CD4-positive, alpha-beta T cell (primary cell): ENCODE results near the gene SUN2. TPM values are rescaled to one million over a fixed set of nuclear protein-coding genes. Genes with fewer than 3 reads are reported as not detected.
A peak's percentile ranks its signal among the peaks of the same experiment; 100 is the strongest.

ENCODE experiments used
- ATAC-seq: fragments of 200-7000 bp; cut with Tn5 transposase; one replicate; pipeline ENCODE4 v1.10.0; 2022; ENCODE audit warnings: mild to moderate bottlenecking; ENCODE audit not compliant: poor library complexity
- CTCF ChIA-PET: fragments of 350-600 bp; sonication (Branson Sonifier 250); formaldehyde crosslinking; loops from one replicate; lab custom pipeline; 2021; ENCODE audit warnings: antibody characterized with exemption, inconsistent platforms; lab: Charles Lee
- POLR2A ChIA-PET: fragments of 350-600 bp; sonication (Branson Sonifier 250); formaldehyde crosslinking; loops from one replicate; lab custom pipeline; 2021; ENCODE audit warnings: antibody characterized with exemption, inconsistent platforms; lab: Charles Lee
- DNase-seq, 14 experiments: peaks; one replicate each; pipeline ENCODE4 v3.0.0-alpha.2; 2013 to 2020; ENCODE audit warnings: mixed read lengths in 2 of 14
- H3K27ac ChIP-seq, 2 donors: one replicate each; pipeline versions ENCODE4 v1.5.1 to v1.7.0; 2013; ENCODE audit warnings: low read length in 2 of 2, low read depth in 1 of 2, mild to moderate bottlenecking in 1 of 2
- H3K27me3 ChIP-seq, 2 experiments: 1 replicate in 1 of 2; 2 replicates in 1 of 2; pipeline versions ENCODE4 v1.6.1 to v1.7.0; 2013; ENCODE audit warnings: low read length in 2 of 2, control low read depth in 1 of 2, mild to moderate bottlenecking in 1 of 2, moderate library complexity in 1 of 2; ENCODE audit not compliant: insufficient read depth in 2 of 2, control insufficient read depth in 1 of 2
- H3K36me3 ChIP-seq: one replicate; pipeline ENCODE4 v1.6.1; 2013; ENCODE audit warnings: low read length, control low read depth; ENCODE audit not compliant: insufficient read depth
- H3K4me1 ChIP-seq: one replicate; pipeline ENCODE4 v1.6.1; 2013; ENCODE audit warnings: low read length, control low read depth; ENCODE audit not compliant: insufficient read depth
- H3K4me3 ChIP-seq: one replicate; pipeline ENCODE4 v1.5.1; 2013; ENCODE audit warnings: mild to moderate bottlenecking, low read length, moderate library complexity
- H3K9me3 ChIP-seq, 2 experiments: 1 replicate in 1 of 2; 2 replicates in 1 of 2; pipeline versions ENCODE4 v1.6.1 to v1.7.0; 2013; ENCODE audit warnings: low read length in 2 of 2, mild to moderate bottlenecking in 2 of 2, control low read depth in 1 of 2, moderate library complexity in 1 of 2; ENCODE audit not compliant: control insufficient read depth in 1 of 2, insufficient read depth in 1 of 2
- H3K27ac Mint-ChIP-seq: one replicate; pipeline ENCODE4 v1.8.0; 2020; ENCODE audit warnings: mixed read lengths
- H3K27me3 Mint-ChIP-seq: one replicate; pipeline ENCODE4 v1.8.0; 2021; ENCODE audit warnings: mixed read lengths
- H3K36me3 Mint-ChIP-seq: one replicate; pipeline ENCODE4 v1.8.0; 2021; ENCODE audit warnings: low read depth, mixed read lengths
- H3K4me1 Mint-ChIP-seq: one replicate; pipeline ENCODE4 v1.8.0; 2021; ENCODE audit warnings: low read depth, mixed read lengths
- H3K4me3 Mint-ChIP-seq: one replicate; pipeline ENCODE4 v1.8.0; 2020; ENCODE audit warnings: mild to moderate bottlenecking, mixed read lengths
- H3K9me3 Mint-ChIP-seq: one replicate; pipeline ENCODE4 v1.8.0; 2020; ENCODE audit warnings: mixed read lengths
- CTCF ChIP-seq: fragments of 200-600 bp; IDR thresholded peaks from one replicate; pipeline ENCODE4 v1.8.0; 2022; ENCODE audit warnings: antibody characterized with exemption, mild to moderate bottlenecking
- intact Hi-C, 2 experiments: fragments of 100-400 bp; cut with DNase I in 1 of 2; cut with micrococcal nuclease in 1 of 2; formaldehyde crosslinking; loops; one replicate each; pipeline versions ENCODE4 v1.15.1 to v1.9.0; 2023 to 2025; cut with DNase I, micrococcal nuclease
- total RNA-seq, 174 experiments: library from RNA in 2 of 174; stranded (reverse) in 2 of 174; gene quantifications; one replicate each; pipeline ENCODE4 v1.2.3 and lab custom pipeline; 2021 to 2026

The SUN2 gene
- total RNA-seq, 2 experiments from 2014 or later = 440 to 453 TPM

GRCh38 chr22:38740116-38740723 lies 15.6 kb downstream of the SUN2 start:
- Histone ChIP-seq H3K9me3 (no peaks in the 10 kb centered on the region), H3K27me3 (no peaks in the 10 kb centered on the region), H3K4me3 (no peak overlapping the region), H3K36me3 (peaks cover 100% of the 10 kb centered on the region), H3K4me1 (peaks cover 84% of the 10 kb centered on the region), H3K27ac (peak overlapping the region; percentile 41 to 44)
- H3K4me3 Mint-ChIP-seq = no peak overlapping the region
- no peak for TF ChIP-seq CTCF
- peaks cover 52% of the 10 kb centered on the region for H3K4me1 Mint-ChIP-seq
- H3K9me3 Mint-ChIP-seq = no peaks in the 10 kb centered on the region
- intact Hi-C loops = no loop called here
- H3K36me3 Mint-ChIP-seq = peaks cover 100% of the 10 kb centered on the region
- ChIA-PET CTCF (no interaction called here), POLR2A (interaction anchor here (2.7 to 25.2 kb wide), 3 partner anchors 7 to 34 kb away, joined by 14 to 752 read pairs (median 752); partner anchors contain the start of genes GTPBP1 and SUN2)
- ATAC-seq = no peak
- no peak for DNase-seq
- H3K27ac Mint-ChIP-seq = peak overlapping the region; percentile 69
- no peaks in the 10 kb centered on the region for H3K27me3 Mint-ChIP-seq

GRCh38 chr22:38739300-38740055 lies 16.3 kb downstream of the SUN2 start:
- ATAC-seq = no peak
- Mint-ChIP-seq H3K36me3 (peaks cover 100% of the 10 kb centered on the region), H3K27ac (peak overlapping the region; percentile 69), H3K9me3 (no peaks in the 10 kb centered on the region), H3K27me3 (no peaks in the 10 kb centered on the region), H3K4me3 (no peak overlapping the region), H3K4me1 (peaks cover 53% of the 10 kb centered on the region)
- intact Hi-C loops = no loop called here
- H3K27me3 ChIP-seq = no peaks in the 10 kb centered on the region
- H3K4me3 ChIP-seq = no peak overlapping the region
- POLR2A ChIA-PET = interaction anchor here (2.7 to 25.2 kb wide), 3 partner anchors 6 to 33 kb away, joined by 14 to 752 read pairs (median 752); partner anchors contain the start of genes GTPBP1 and SUN2
- no peak for TF ChIP-seq CTCF
- CTCF ChIA-PET = no interaction called here
- no peaks in the 10 kb centered on the region for H3K9me3 ChIP-seq
- no peak for DNase-seq
- peaks cover 77% of the 10 kb centered on the region for H3K4me1 ChIP-seq
- no peak overlapping the region for H3K27ac ChIP-seq
- peaks cover 94% of the 10 kb centered on the region for H3K36me3 ChIP-seq

- Histone ChIP-seq H3K27ac (peak overlapping the region; percentile 3 to 19), H3K4me1 (peaks cover 82% of the 10 kb centered on the region), H3K27me3 (no peaks in the 10 kb centered on the region), H3K4me3 (no peak overlapping the region), H3K9me3 (no peaks in the 10 kb centered on the region), H3K36me3 (peaks cover 92% of the 10 kb centered on the region)
- Mint-ChIP-seq H3K4me3 (peak overlapping the region; percentile 25), H3K36me3 (peaks cover 100% of the 10 kb centered on the region), H3K4me1 (peaks cover 59% of the 10 kb centered on the region), H3K27me3 (no peaks in the 10 kb centered on the region), H3K9me3 (no peaks in the 10 kb centered on the region), H3K27ac (peak overlapping the region; percentile 88)
- TF ChIP-seq CTCF = no peak
- DNase-seq = no peak
- no peak for ATAC-seq
- ChIA-PET POLR2A (interaction anchor here (1.1 to 21.7 kb wide), 3 partner anchors 12 to 32 kb away, joined by 3 to 752 read pairs (median 14); partner anchors contain the start of genes GTPBP1 and SUN2), CTCF (interaction anchor here (0.6 kb wide), 1 partner anchor 265 kb away, joined by 3 read pairs; no protein-coding TSS in a partner anchor)
- intact Hi-C loops = no loop called here
These were observed 17.2 kb downstream of the SUN2 start for GRCh38 chr22:38738475-38739070.
